Neural progenitor cell (in vitro differentiated cells): ENCODE results near the gene CDH23. TPM values are rescaled to one million over a fixed set of nuclear protein-coding genes. Genes with fewer than 3 reads are reported as not detected.

ENCODE experiments used
- DNase-seq: peaks from one replicate; pipeline ENCODE4 v3.0.0-alpha.2; 2016; ENCODE audit warnings: low spot score
- H2AFZ ChIP-seq: fragments of 200-600 bp; sonication (generic); replicated peaks from 2 replicates; pipeline ENCODE4 v1.6.1; 2016; ENCODE audit warnings: antibody characterized with exemption
- H3F3A ChIP-seq: fragments of 200-600 bp; sonication (generic); 2 replicates; pipeline ENCODE4 v1.6.1; 2016; ENCODE audit warnings: antibody characterized with exemption, low read depth
- H3K27ac ChIP-seq: fragments of 200-600 bp; sonication (generic); 2 replicates; pipeline ENCODE4 v1.5.1; 2016; ENCODE audit warnings: mild to moderate bottlenecking
- H3K27me3 ChIP-seq: fragments of 200-600 bp; sonication (generic); 2 replicates; pipeline ENCODE4 v1.6.1; 2016; ENCODE audit warnings: mild to moderate bottlenecking, moderate library complexity
- H3K36me3 ChIP-seq: fragments of 200-600 bp; sonication (generic); 2 replicates; pipeline ENCODE4 v1.5.1; 2016
- H3K4me1 ChIP-seq: fragments of 200-600 bp; sonication (generic); 2 replicates; pipeline ENCODE4 v1.6.1; 2016; ENCODE audit warnings: mixed run types
- H3K4me2 ChIP-seq: fragments of 200-600 bp; sonication (generic); 2 replicates; pipeline ENCODE4 v1.6.1; 2016
- H3K4me3 ChIP-seq: fragments of 200-600 bp; sonication (generic); 2 replicates; pipeline ENCODE4 v1.5.1; 2016
- H3K79me2 ChIP-seq: fragments of 200-600 bp; sonication (generic); 2 replicates; pipeline ENCODE4 v1.6.1; 2016; ENCODE audit warnings: low read depth
- H3K9ac ChIP-seq: fragments of 200-600 bp; sonication (generic); 2 replicates; pipeline ENCODE4 v1.6.1; 2016
- H3K9me3 ChIP-seq: fragments of 200-600 bp; sonication (generic); 2 replicates; pipeline ENCODE4 v1.5.1; 2016; ENCODE audit warnings: low read depth
- H4K20me1 ChIP-seq: fragments of 200-600 bp; sonication (generic); 2 replicates; pipeline ENCODE4 v1.6.1; 2016; ENCODE audit warnings: low read depth
- H3K27ac Mint-ChIP-seq: 3 replicates; pipeline ENCODE4 v1.8.0; 2021; ENCODE audit warnings: mixed read lengths
- H3K27me3 Mint-ChIP-seq: 2 replicates; pipeline ENCODE4 v1.8.0; 2022; ENCODE audit warnings: low read depth, mild to moderate bottlenecking, inconsistent platforms, moderate library complexity, mixed read lengths; ENCODE audit not compliant: insufficient read depth
- H3K36me3 Mint-ChIP-seq: 3 replicates; pipeline ENCODE4 v1.8.0; 2021; ENCODE audit warnings: mixed read lengths
- H3K4me1 Mint-ChIP-seq: 3 replicates; pipeline ENCODE4 v1.8.0; 2021; ENCODE audit warnings: mixed read lengths
- H3K4me3 Mint-ChIP-seq: 3 replicates; pipeline ENCODE4 v1.8.0; 2021; ENCODE audit warnings: mild to moderate bottlenecking, moderate library complexity, mixed read lengths
- H3K9me3 Mint-ChIP-seq: 3 replicates; pipeline ENCODE4 v1.8.0; 2020; ENCODE audit warnings: mixed read lengths
- CTCF ChIP-seq: fragments of 200-600 bp; sonication (generic); IDR thresholded peaks from 2 replicates; pipeline ENCODE4 v1.5.1; 2017; ENCODE audit warnings: antibody characterized with exemption, mild to moderate bottlenecking
- EZH2 ChIP-seq: fragments of 200-600 bp; sonication (generic); IDR thresholded peaks from 2 replicates; pipeline ENCODE4 v1.6.1; 2017; ENCODE audit warnings: antibody characterized with exemption, mild to moderate bottlenecking, moderate library complexity
- EZH2phosphoT487 ChIP-seq: fragments of 200-600 bp; sonication (generic); IDR thresholded peaks from 2 replicates; pipeline ENCODE4 v1.6.1; 2017; ENCODE audit warnings: antibody characterized with exemption
- total RNA-seq: library from RNA; depleted of rRNA; stranded (reverse); fragments of >200 nt; gene quantifications from 2 replicates; pipeline ENCODE4 v1.2.3, GENCODE V29; 2015; ENCODE audit warnings: low replicate concordance

CDH23 gene
- total RNA-seq, 1 donor from 2014 or later: 5.9 TPM

GRCh38 chr10:71827852-71828251, 431.1 kb downstream of the CDH23 start:
- Histone ChIP-seq H3K79me2 (peaks cover 11% of the 10 kb centered on the region), H3F3A (no peaks in the 10 kb centered on the region), H3K4me1 (no peaks in the 10 kb centered on the region), H3K36me3 (no peaks in the 10 kb centered on the region), H3K27me3 (no peaks in the 10 kb centered on the region), H4K20me1 (peaks cover 32% of the 10 kb centered on the region), H2AFZ (no peak overlapping the region), H3K9ac (no peak overlapping the region), H3K4me3 (no peak overlapping the region), H3K4me2 (no peak overlapping the region), H3K9me3 (no peaks in the 10 kb centered on the region), H3K27ac (no peak overlapping the region)
- Mint-ChIP-seq H3K4me3 (no peak overlapping the region), H3K36me3 (peaks cover 44% of the 10 kb centered on the region), H3K27ac (no peak overlapping the region), H3K27me3 (peaks cover 4% of the 10 kb centered on the region), H3K4me1 (no peaks in the 10 kb centered on the region), H3K9me3 (no peaks in the 10 kb centered on the region)
- no peak for TF ChIP-seq EZH2
- no peak for TF ChIP-seq EZH2phosphoT487
- no peak for TF ChIP-seq CTCF
- no peak for DNase-seq

GRCh38 chr10:71828702-71829101, 432.0 kb downstream of the CDH23 start:
- peaks cover 40% of the 10 kb centered on the region for H4K20me1 ChIP-seq
- no peak overlapping the region for H3K9ac ChIP-seq
- peaks cover 2% of the 10 kb centered on the region for H3K4me1 Mint-ChIP-seq

DNA sequence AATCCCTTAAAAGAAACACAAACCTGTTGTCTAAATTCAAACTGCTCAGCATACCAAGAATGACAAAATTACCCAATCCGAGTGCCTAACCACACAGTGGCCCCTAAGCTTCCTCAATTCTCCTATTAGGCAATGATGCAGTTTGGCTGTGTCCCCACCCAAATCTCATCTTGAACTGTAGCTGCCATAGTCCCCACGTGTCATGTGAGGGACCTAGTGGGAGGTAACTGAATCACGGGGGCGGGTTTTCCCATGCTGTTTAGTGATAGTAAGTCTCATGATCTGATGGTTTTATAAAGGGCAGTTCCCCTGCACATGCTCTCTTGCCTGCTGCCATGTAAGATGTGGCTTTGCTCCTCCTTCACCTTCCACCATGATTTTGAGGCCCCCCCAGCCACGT, 432.5 kb downstream of the CDH23 start:
- H2AFZ ChIP-seq: no peak overlapping the region
- Mint-ChIP-seq H3K4me1 (peaks cover 2% of the 10 kb centered on the region), H3K36me3 (peaks cover 40% of the 10 kb centered on the region), H3K27me3 (peaks cover 4% of the 10 kb centered on the region), H3K27ac (no peak overlapping the region), H3K9me3 (no peaks in the 10 kb centered on the region), H3K4me3 (no peak overlapping the region)
- peaks cover 24% of the 10 kb centered on the region for H3K79me2 ChIP-seq
- no peak for TF ChIP-seq EZH2
- no peaks in the 10 kb centered on the region for H3K4me1 ChIP-seq
- H3K9ac ChIP-seq: no peak overlapping the region
- H3K27me3 ChIP-seq: no peaks in the 10 kb centered on the region
- DNase-seq: no peak
- no peak overlapping the region for H3K4me2 ChIP-seq
- peaks cover 43% of the 10 kb centered on the region for H4K20me1 ChIP-seq
- no peak overlapping the region for H3K4me3 ChIP-seq
- H3K36me3 ChIP-seq: no peaks in the 10 kb centered on the region
- H3K9me3 ChIP-seq: no peaks in the 10 kb centered on the region
- no peaks in the 10 kb centered on the region for H3F3A ChIP-seq
- H3K27ac ChIP-seq: no peak overlapping the region

More at GRCh38 chr10:71828702-71829101, 432.0 kb downstream of the CDH23 start:
- TF ChIP-seq EZH2 (no peak), EZH2phosphoT487 (no peak), CTCF (no peak)
- no peak overlapping the region for H2AFZ ChIP-seq
- Mint-ChIP-seq H3K9me3 (no peaks in the 10 kb centered on the region), H3K4me3 (no peak overlapping the region), H3K36me3 (peaks cover 41% of the 10 kb centered on the region), H3K27ac (no peak overlapping the region), H3K27me3 (peaks cover 4% of the 10 kb centered on the region)
- no peaks in the 10 kb centered on the region for H3K27me3 ChIP-seq
- H3K4me2 ChIP-seq: no peak overlapping the region
- no peaks in the 10 kb centered on the region for H3K4me1 ChIP-seq
- no peaks in the 10 kb centered on the region for H3F3A ChIP-seq
- no peaks in the 10 kb centered on the region for H3K36me3 ChIP-seq
- H3K4me3 ChIP-seq: no peak overlapping the region
- H3K27ac ChIP-seq: no peak overlapping the region
- peaks cover 19% of the 10 kb centered on the region for H3K79me2 ChIP-seq
- DNase-seq: no peak
- no peaks in the 10 kb centered on the region for H3K9me3 ChIP-seq

GRCh38 chr10:71829896-71830295, 433.2 kb downstream of the CDH23 start:
- H4K20me1 ChIP-seq: peaks cover 44% of the 10 kb centered on the region
- no peaks in the 10 kb centered on the region for H3K27me3 ChIP-seq
- H3K4me1 ChIP-seq: no peaks in the 10 kb centered on the region
- Mint-ChIP-seq H3K9me3 (no peaks in the 10 kb centered on the region), H3K4me1 (peaks cover 5% of the 10 kb centered on the region), H3K4me3 (no peak overlapping the region), H3K36me3 (peaks cover 39% of the 10 kb centered on the region), H3K27me3 (peaks cover 4% of the 10 kb centered on the region), H3K27ac (no peak overlapping the region)
- no peak overlapping the region for H3K27ac ChIP-seq
- H3K4me2 ChIP-seq: no peak overlapping the region
- no peaks in the 10 kb centered on the region for H3K36me3 ChIP-seq
- no peak overlapping the region for H3K4me3 ChIP-seq
- no peak overlapping the region for H3K9ac ChIP-seq
- no peak overlapping the region for H2AFZ ChIP-seq
- TF ChIP-seq EZH2 (no peak), CTCF (no peak), EZH2phosphoT487 (no peak)
- H3K9me3 ChIP-seq: no peaks in the 10 kb centered on the region
- H3F3A ChIP-seq: no peaks in the 10 kb centered on the region
- peaks cover 31% of the 10 kb centered on the region for H3K79me2 ChIP-seq
- no peak for DNase-seq
